ENCODE results near the gene ANO1. TPM values are rescaled to one million over a fixed set of nuclear protein-coding genes. Genes with fewer than 3 reads are reported as not detected.

ANO1 gene
- total RNA-seq, 6 experiments from 2014 or later, result not detected

GRCh38 chr11:70091638-70092037 lies 13.5 kb downstream of the ANO1 start:
- H3K36me3 Mint-ChIP-seq (ENCODE audit: low read depth), result no peaks in the 10 kb centered on the region
- H3K27ac Mint-ChIP-seq, result no peak overlapping the region
- H3K4me3 Mint-ChIP-seq, result no peak overlapping the region
- no peak for TF ChIP-seq CTCF (IDR thresholded peaks at IDR 0.05)
- peaks cover 70% of the 10 kb centered on the region for H3K27me3 Mint-ChIP-seq (ENCODE audit: insufficient read depth)
- peaks cover 10% of the 10 kb centered on the region for H3K4me1 Mint-ChIP-seq (ENCODE audit: low read depth)
- DNase-seq, result no peak
- peaks cover 7% of the 10 kb centered on the region; the same call in 1 of the 2 replicates for H3K9me3 Mint-ChIP-seq

- Mint-ChIP-seq H3K27me3 (ENCODE audit: insufficient read depth) (peaks cover 67% of the 10 kb centered on the region), H3K36me3 (ENCODE audit: low read depth) (no peaks in the 10 kb centered on the region), H3K4me3 (no peak overlapping the region), H3K9me3 (peaks cover 7% of the 10 kb centered on the region; the same call in 1 of the 2 replicates), H3K4me1 (ENCODE audit: low read depth) (peaks cover 15% of the 10 kb centered on the region), H3K27ac (no peak overlapping the region)
- TF ChIP-seq CTCF (IDR thresholded peaks at IDR 0.05), result no peak
- DNase-seq, result no peak
These were observed 15.0 kb downstream of the ANO1 start for GRCh38 chr11:70092959-70093715.

GRCh38 chr11:70095541-70096252 lies 17.6 kb downstream of the ANO1 start:
- peaks cover 7% of the 10 kb centered on the region; the same call in 1 of the 2 replicates for H3K9me3 Mint-ChIP-seq
- H3K4me1 Mint-ChIP-seq (ENCODE audit: low read depth), result peaks cover 15% of the 10 kb centered on the region
- H3K4me3 Mint-ChIP-seq, result no peak overlapping the region
- TF ChIP-seq CTCF (IDR thresholded peaks at IDR 0.05), result no peak
- peaks cover 67% of the 10 kb centered on the region for H3K27me3 Mint-ChIP-seq (ENCODE audit: insufficient read depth)
- DNase-seq, result peak; percentile 59
- no peaks in the 10 kb centered on the region for H3K36me3 Mint-ChIP-seq (ENCODE audit: low read depth)
- no peak overlapping the region for H3K27ac Mint-ChIP-seq

- no peak overlapping the region for H3K4me3 Mint-ChIP-seq
- no peak for TF ChIP-seq CTCF (IDR thresholded peaks at IDR 0.05)
- H3K36me3 Mint-ChIP-seq (ENCODE audit: low read depth), result no peaks in the 10 kb centered on the region
- H3K4me1 Mint-ChIP-seq (ENCODE audit: low read depth), result peaks cover 15% of the 10 kb centered on the region
- H3K27me3 Mint-ChIP-seq (ENCODE audit: insufficient read depth), result peaks cover 59% of the 10 kb centered on the region
- H3K9me3 Mint-ChIP-seq, result peaks cover under 1% of the 10 kb centered on the region; the same call in 1 of the 2 replicates
- no peak for DNase-seq
- no peak overlapping the region for H3K27ac Mint-ChIP-seq
These were observed 19.9 kb downstream of the ANO1 start for GRCh38 chr11:70097783-70098563.

GRCh38 chr11:70098936-70099335 lies 20.8 kb downstream of the ANO1 start:
- Mint-ChIP-seq H3K4me1 (ENCODE audit: low read depth) (peaks cover 15% of the 10 kb centered on the region), H3K27ac (no peak overlapping the region), H3K27me3 (ENCODE audit: insufficient read depth) (peaks cover 56% of the 10 kb centered on the region), H3K9me3 (no peaks in the 10 kb centered on the region), H3K36me3 (ENCODE audit: low read depth) (no peaks in the 10 kb centered on the region), H3K4me3 (no peak overlapping the region)
- no peak for DNase-seq
- TF ChIP-seq CTCF (IDR thresholded peaks at IDR 0.05), result no peak

Data from HFFc6 (cell line).